ENCODE measurements around the gene CCNJ. TPM values are rescaled to one million over a fixed set of nuclear protein-coding genes. Genes with fewer than 3 reads are reported as not detected.

Gene CCNJ
- total and polyA plus RNA-seq, 8 donors: 1.5 to 3.8 (median 2.5) TPM

DNA sequence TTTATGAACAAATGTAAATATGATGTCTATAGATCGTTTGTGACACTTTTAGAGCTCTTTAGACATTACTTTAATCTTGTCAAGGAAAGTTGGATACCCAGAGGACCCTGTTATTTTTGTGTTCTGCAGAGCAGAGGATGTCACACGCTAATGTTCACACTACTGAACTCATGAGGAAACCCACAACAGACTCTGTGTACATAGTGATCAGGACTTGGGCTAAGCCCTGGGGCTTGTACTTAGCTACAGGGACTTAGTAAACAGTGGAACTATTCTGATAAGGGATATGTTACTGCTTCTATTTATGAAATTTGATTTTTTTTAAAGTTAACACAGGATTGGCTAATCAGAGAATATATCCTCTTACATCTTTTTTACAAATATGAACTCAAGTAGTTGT, 50.6 kb downstream of the CCNJ start:
- intact Hi-C loops (cut with DNase I): no loop called here
- H3K27me3 ChIP-seq: peaks cover 0 to 31% (median 5%) of the 10 kb centered on the region in 4 donors
- peaks cover 0 to 3% (median 0%) of the 10 kb centered on the region in 3 donors for H3K4me1 ChIP-seq
- FAIRE-seq (no peak), DNase-seq (no peak), ATAC-seq (no peak)
- H3K36me3 ChIP-seq: no peaks in the 10 kb centered on the region
- 29 to 31% methylated on average over 2 of the region's 2 CpGs for WGBS, 2 donors
- TF ChIP-seq, protein P1, sequence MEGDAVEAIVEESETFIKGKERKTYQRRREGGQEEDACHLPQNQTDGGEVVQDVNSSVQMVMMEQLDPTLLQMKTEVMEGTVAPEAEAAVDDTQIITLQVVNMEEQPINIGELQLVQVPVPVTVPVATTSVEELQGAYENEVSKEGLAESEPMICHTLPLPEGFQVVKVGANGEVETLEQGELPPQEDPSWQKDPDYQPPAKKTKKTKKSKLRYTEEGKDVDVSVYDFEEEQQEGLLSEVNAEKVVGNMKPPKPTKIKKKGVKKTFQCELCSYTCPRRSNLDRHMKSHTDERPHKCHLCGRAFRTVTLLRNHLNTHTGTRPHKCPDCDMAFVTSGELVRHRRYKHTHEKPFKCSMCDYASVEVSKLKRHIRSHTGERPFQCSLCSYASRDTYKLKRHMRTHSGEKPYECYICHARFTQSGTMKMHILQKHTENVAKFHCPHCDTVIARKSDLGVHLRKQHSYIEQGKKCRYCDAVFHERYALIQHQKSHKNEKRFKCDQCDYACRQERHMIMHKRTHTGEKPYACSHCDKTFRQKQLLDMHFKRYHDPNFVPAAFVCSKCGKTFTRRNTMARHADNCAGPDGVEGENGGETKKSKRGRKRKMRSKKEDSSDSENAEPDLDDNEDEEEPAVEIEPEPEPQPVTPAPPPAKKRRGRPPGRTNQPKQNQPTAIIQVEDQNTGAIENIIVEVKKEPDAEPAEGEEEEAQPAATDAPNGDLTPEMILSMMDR (IDR thresholded peaks at IDR 0.05): no peak
- H3K27ac ChIP-seq: no peak overlapping the region
- H3K9me3 ChIP-seq: no peaks in the 10 kb centered on the region
- no peak overlapping the region for H3K4me3 ChIP-seq

DNA sequence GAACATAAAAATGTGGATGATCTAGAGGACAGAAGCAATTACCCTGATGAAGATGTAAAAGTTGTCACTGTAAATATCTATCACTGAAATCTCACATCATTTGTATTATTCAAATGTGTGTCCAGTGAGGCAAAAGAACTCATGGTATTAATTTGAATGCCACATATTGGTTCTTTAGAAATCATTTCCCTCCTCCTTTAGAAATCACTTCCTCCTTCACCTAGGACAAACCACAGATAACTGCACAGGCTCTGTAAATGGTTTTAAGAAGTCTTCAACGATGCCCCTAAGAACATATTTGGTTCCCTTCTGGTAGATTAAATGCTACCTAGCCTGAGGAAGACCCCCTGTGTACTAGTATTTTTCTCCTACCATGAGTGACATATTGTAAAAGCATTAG, 53.6 kb downstream of the CCNJ start:
- no peaks in the 10 kb centered on the region for H3K36me3 ChIP-seq
- no peaks in the 10 kb centered on the region for H3K4me1 ChIP-seq
- no peaks in the 10 kb centered on the region for H3K9me3 ChIP-seq
- no peak overlapping the region for H3K27ac ChIP-seq
- H3K4me3 ChIP-seq: no peak overlapping the region
- H3K27me3 ChIP-seq: peaks cover 0 to 31% (median 6%) of the 10 kb centered on the region in 4 donors
- DNase-seq (no peak), FAIRE-seq (no peak), ATAC-seq (no peak)
- WGBS, 2 donors: 77 to 84% methylated on average over 1 of the region's 1 CpG
- TF ChIP-seq, protein P1 (IDR thresholded peaks at IDR 0.05): no peak
- intact Hi-C loops (cut with DNase I): no loop called here

DNA sequence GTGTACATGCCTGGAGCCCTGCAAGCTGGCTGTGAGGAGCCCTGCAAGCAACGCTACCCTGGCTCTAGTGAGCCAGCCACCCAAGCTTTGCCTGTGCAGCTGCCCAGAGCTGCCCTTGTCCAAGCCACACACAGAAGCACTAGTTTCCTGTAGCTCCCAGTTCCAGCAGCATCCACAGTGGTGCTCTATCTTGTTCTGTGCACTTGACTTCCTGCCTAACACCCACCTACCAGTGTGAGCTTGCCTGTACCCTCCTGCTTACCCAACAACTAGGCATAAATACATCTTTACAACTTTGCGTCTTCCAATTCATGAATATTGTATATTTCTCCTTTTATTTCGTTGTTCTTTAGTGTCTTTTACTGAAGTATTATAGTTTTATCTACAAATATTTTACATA, 54.5 kb downstream of the CCNJ start:
- TF ChIP-seq, protein P1 (IDR thresholded peaks at IDR 0.05): no peak
- FAIRE-seq (no peak), ATAC-seq (no peak), DNase-seq (no peak)
- Histone ChIP-seq H3K27me3 (peaks cover 0 to 31% (median 5%) of the 10 kb centered on the region in 4 donors), H3K27ac (no peak overlapping the region), H3K4me1 (no peaks in the 10 kb centered on the region), H3K4me3 (no peak overlapping the region), H3K9me3 (no peaks in the 10 kb centered on the region), H3K36me3 (no peaks in the 10 kb centered on the region)
- WGBS, 2 donors: 62 to 79% methylated on average over 3 of the region's 3 CpGs
- intact Hi-C loops (cut with DNase I): no loop called here

DNA sequence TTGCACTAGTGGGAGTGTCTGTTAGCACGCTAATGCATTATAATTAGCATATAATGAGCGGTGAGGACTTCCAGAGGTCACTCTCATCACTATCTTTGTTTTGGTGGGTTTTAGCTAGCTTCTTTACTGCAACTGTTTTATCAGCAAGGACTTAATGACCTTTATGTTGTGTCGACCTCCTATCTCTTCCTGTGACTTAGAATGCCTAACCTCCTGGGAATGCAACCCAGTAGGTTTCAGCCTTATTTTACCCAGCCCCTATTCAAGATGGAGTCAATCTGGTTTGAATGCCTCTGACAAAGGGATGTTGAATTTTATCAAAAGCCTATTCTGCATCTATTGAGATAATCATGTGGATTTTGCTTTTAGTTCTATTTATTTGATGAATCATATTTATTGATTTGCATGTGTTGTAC, 64.2 kb downstream of the CCNJ start:
- TF ChIP-seq, protein P1 (IDR thresholded peaks at IDR 0.05): no peak
- H3K4me3 ChIP-seq: no peak overlapping the region
- peaks cover 0 to 29% (median 12%) of the 10 kb centered on the region in 4 donors for H3K27me3 ChIP-seq
- no peak for DNase-seq
- ATAC-seq: no peak
- no peaks in the 10 kb centered on the region for H3K36me3 ChIP-seq
- FAIRE-seq: no peak
- no peaks in the 10 kb centered on the region for H3K9me3 ChIP-seq
- intact Hi-C loops (cut with DNase I): no loop called here
- no peaks in the 10 kb centered on the region for H3K4me1 ChIP-seq
- WGBS, 2 donors: 32 to 46% methylated on average over 3 of the region's 3 CpGs
- no peak overlapping the region for H3K27ac ChIP-seq

Small RNA genes lying within 50 kb of the gene (microRNA-seq; reads per million reads assigned to microRNA genes)
- 8.9 to 17.7 reads per million in 2 donors for gene MIR3157

Other genes with a start within 250 kb of the CCNJ start
- under 1 TPM in 4 of 6 donors, not detected in 2; 0.09 to 0.55 (median 0.35) TPM for gene CC2D2B, start 135.6 kb upstream of the CCNJ start, total RNA-seq
- gene CC2D2B, start 135.6 kb upstream of the CCNJ start, polyA plus RNA-seq: under 1 TPM; 0.38 to 0.47 TPM
- gene ZNF518A, start 86.7 kb downstream of the CCNJ start, total RNA-seq: 10 to 100 TPM in 5 of 6 donors, 1 to 10 TPM in 1; 10.0 to 18.2 (median 11.6) TPM
- gene ZNF518A, start 86.7 kb downstream of the CCNJ start, polyA plus RNA-seq: 1 to 10 TPM; 4.9 to 9.3 TPM
- gene BLNK, start 228.0 kb downstream of the CCNJ start, total RNA-seq: 10 to 100 TPM in 5 of 6 donors, 1 to 10 TPM in 1; 7.1 to 25.8 (median 12.8) TPM
- 10 to 100 TPM; 10.4 to 12.9 TPM for gene BLNK, start 228.0 kb downstream of the CCNJ start, polyA plus RNA-seq

All from pancreas (tissue), 10 donors.